ENCODE data around the gene KY.

Gene KY, protein sequence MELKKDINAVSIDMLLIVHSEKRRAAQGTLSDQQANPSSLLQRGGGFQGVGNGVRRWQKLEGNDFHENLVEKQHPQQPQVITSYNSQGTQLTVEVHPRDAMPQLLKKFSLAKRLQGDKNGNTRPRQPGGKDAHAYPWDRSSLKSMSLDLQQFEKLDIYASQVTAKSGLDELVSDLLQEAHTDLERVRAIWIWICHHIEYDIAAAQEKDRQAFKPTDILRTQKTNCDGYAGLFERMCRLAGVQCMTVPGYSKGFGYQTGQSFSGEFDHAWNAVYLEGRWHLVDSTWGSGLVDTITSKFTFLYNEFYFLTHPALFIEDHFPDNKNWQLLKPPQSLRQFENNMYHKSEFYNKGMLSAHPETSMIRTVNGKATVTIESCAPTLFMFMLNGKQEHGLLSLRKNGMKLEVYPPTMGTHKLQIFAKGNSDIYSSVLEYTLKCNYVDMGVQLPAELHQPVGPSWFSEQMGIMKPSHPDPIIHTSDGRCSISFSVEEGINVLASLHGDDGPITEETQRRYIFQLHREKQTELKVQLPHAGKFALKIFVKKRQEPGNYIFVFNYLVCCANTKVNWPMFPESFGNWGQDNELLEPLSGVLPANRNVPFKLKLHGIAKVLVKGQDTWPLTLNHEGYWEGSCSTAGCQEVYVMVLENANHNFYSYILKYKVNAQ

DNA sequence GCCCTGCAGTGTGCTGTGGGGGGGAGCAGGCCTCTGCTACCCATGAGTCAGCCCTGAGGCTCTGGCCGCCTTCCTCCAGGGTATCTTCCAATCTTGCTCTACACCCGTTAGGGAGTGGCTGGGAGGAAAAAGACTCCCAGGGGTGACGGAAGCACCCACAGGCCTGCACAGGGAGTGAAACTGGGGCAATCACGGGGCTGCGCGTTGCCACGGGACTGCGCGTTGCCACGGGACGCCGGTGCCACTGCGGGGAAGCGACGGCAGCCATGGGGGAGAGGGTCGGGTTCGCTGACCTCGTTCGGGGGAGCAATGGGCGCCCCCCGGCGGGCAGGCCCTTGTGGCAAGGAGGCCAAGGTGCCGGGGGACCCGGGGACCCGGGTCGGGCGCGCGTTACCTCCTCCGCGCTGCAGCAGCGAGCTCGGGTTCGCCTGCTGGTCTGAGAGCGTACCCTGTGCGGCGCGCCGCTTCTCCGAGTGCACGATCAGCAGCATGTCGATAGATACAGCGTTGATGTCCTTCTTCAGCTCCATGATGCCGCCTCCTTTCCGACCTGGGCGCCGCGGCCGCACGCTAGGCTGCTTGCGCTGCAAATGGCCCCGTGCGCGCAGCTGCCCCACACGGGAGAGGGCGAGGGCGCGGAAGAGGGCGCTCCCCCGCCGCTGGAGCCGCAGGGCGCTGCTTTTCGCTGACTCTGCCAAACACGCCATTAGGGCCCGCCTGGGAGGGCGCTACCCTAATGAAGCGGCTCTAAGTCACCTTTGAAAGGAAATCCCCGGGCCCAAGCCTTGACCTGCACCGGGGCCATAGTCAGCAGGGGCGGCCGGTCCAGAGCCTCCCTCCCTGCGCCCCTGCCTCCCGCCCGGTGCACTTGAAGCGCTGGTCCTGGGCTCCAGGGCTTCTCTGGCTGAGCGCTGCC lies at the start of gene KY:
KY (minus strand) TSS at position 592 of the 916 bp plus-strand sequence; CDS start at position 530, 62 bp downstream.
- H3K4me3 ChIP-seq (ENCODE audit: low read depth, low read length) = 0 out of 2 replicates have a peak within 1 kb of the TSS, but pooled peaks have one; percentile 13
- DNase-seq (ENCODE audit: low read depth) = no peak
- TF ChIP-seq, protein P1, sequence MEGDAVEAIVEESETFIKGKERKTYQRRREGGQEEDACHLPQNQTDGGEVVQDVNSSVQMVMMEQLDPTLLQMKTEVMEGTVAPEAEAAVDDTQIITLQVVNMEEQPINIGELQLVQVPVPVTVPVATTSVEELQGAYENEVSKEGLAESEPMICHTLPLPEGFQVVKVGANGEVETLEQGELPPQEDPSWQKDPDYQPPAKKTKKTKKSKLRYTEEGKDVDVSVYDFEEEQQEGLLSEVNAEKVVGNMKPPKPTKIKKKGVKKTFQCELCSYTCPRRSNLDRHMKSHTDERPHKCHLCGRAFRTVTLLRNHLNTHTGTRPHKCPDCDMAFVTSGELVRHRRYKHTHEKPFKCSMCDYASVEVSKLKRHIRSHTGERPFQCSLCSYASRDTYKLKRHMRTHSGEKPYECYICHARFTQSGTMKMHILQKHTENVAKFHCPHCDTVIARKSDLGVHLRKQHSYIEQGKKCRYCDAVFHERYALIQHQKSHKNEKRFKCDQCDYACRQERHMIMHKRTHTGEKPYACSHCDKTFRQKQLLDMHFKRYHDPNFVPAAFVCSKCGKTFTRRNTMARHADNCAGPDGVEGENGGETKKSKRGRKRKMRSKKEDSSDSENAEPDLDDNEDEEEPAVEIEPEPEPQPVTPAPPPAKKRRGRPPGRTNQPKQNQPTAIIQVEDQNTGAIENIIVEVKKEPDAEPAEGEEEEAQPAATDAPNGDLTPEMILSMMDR (IDR thresholded peaks at IDR 0.05; ENCODE audit: control insufficient read depth, extremely low read depth, insufficient read depth) = peak; percentile 43

DNA sequence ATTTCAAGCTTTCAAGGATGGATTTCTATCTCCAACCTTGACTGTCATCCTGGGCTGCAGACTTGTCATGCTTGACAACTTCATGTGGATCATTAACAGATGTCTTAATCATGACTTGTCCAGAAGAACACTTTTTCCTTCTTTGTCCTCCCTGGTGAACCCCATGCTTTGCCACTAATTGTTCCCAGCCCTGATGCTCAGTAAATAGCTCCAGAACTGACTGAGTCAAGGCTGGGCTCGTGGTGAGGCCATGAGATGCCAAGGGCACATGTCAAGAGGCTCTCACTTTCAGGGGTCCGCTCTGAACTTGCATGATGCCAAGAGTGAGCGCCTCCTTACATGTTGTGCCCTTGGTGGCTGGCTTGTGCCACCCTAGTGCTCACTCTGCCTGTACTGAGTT lies 48.9 kb upstream of the KY start:
- TF ChIP-seq, protein P1 (IDR thresholded peaks at IDR 0.05; ENCODE audit: control insufficient read depth, extremely low read depth, insufficient read depth) = no peak
- H3K4me3 ChIP-seq (ENCODE audit: low read depth, low read length) = no peak overlapping the region
- DNase-seq (ENCODE audit: low read depth) = no peak

DNA sequence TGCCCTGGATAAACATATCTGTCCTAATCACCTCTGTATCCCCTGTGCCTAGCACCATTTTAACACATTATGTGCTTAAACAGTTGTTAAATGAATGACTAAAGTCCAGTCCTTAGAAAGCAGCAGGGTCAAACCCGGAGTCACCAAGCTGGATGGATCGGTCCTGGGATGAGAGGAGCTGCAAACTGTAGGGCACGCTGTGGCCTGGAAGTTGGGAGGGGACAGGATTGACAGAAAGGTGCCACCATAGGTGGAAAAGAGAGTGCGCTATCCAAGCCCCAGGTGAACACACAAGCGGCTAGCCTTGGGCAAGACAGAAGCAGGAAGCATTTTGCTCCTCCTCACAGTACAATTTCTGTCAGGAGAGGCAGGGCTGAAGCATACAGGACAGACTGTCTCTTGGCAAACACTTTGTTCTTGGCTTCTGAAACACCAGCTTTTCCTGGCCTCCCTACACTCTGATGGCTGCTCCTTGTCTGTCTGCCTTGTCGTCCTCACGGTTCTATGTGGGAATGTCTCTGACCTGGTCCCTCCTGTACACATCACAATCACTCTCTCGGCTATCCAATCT lies 48.4 kb upstream of the KY start:
- no peak overlapping the region for H3K4me3 ChIP-seq (ENCODE audit: low read depth, low read length)
- TF ChIP-seq, protein P1 (IDR thresholded peaks at IDR 0.05; ENCODE audit: control insufficient read depth, extremely low read depth, insufficient read depth) = no peak
- DNase-seq (ENCODE audit: low read depth) = peak; percentile 32

DNA sequence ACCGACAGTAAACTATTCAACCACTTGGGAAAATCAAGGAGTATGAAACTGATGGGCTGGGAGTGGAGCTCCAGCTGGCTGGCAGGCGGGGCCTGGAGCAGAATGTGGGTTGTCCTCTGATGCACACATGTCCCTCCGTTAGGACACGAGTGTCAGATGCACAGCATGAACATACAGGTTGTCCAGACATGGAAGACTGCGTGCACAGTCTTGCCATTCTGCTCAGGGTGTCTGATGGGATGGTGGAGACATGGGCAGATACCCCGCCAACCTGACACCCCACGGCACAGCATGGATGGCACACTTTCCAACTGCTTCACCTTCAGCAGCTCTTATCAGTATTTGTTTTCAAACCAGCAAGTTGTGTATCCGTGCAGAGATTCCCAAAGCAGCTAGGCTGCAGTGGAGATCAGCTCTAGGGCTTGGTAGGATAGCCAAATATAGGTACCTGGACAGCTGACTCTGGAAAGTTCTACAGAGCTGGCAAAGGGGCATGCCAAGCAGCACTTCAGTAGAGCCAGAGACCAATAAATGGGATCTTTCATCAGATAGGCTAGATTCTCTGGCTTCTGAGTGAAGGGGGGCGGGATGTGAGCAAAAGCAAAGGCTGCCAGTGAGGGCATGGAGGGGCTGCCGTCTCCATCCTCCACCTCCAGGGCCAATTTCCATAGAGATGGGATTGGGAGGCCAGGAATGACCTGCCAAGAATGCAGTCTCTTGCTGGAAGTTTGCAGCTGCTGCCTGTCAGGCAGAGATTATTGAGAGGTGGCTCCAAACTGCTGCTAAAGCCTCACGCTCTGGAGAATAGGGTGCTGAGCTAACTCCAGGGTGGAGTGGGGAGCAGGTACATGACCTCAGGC lies 47.2 kb upstream of the KY start:
- no peak overlapping the region for H3K4me3 ChIP-seq (ENCODE audit: low read depth, low read length)
- DNase-seq (ENCODE audit: low read depth) = no peak
- TF ChIP-seq, protein P1 (IDR thresholded peaks at IDR 0.05; ENCODE audit: control insufficient read depth, extremely low read depth, insufficient read depth) = no peak

DNA sequence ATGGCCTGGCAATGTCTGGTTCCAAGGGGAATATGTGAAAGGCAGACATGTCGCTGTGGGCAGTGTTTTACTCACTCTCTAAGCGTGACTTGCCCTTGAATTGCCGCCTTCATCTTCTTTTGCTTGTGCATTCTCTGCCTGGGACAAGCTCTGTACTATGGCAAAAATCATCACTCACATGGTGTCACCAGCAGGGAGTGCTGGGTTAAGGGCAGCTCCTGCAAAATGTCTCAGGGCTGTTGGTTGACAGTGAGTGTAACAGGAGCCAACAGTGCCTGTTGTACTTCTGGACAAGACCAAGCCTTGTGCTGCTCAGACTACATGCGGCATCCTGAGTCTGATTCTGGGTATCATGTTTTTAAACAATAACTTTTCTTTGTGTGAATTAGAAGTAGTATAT lies 45.3 kb upstream of the KY start:
- TF ChIP-seq, protein P1 (IDR thresholded peaks at IDR 0.05; ENCODE audit: control insufficient read depth, extremely low read depth, insufficient read depth) = no peak
- H3K4me3 ChIP-seq (ENCODE audit: low read depth, low read length) = no peak overlapping the region
- DNase-seq (ENCODE audit: low read depth) = no peak

All from LNCaP clone FGC (cell line).